GM06990 (cell line): ENCODE measurements around the gene DUSP6.

Experiments
- DNase-seq: peaks from one replicate; pipeline ENCODE4 v3.0.0-alpha.2; 2011; ENCODE audit not compliant: insufficient read length; ENCODE audit errors: extremely low read depth
- H3K27me3 ChIP-seq: replicated peaks from 2 replicates; pipeline ENCODE4 v1.6.0; 2011; ENCODE audit warnings: low read length; ENCODE audit not compliant: control insufficient read depth, insufficient read depth
- H3K36me3 ChIP-seq: 2 replicates; pipeline ENCODE4 v1.5.1; 2011; ENCODE audit warnings: low read length; ENCODE audit not compliant: control insufficient read depth, insufficient read depth
- H3K4me3 ChIP-seq: replicated peaks from 2 replicates; pipeline ENCODE4 v1.5.1; 2011; ENCODE audit warnings: low read depth, mild to moderate bottlenecking, control low read depth, low read length
- TF ChIP-seq, protein P1 (sequence below): IDR thresholded peaks from 2 replicates; pipeline ENCODE4 v1.5.1; 2011; ENCODE audit warnings: low read length, control low read depth, mild to moderate bottlenecking, inconsistent platforms; ENCODE audit not compliant: insufficient read depth, poor library complexity, severe bottlenecking

The DUSP6 gene

DNA sequence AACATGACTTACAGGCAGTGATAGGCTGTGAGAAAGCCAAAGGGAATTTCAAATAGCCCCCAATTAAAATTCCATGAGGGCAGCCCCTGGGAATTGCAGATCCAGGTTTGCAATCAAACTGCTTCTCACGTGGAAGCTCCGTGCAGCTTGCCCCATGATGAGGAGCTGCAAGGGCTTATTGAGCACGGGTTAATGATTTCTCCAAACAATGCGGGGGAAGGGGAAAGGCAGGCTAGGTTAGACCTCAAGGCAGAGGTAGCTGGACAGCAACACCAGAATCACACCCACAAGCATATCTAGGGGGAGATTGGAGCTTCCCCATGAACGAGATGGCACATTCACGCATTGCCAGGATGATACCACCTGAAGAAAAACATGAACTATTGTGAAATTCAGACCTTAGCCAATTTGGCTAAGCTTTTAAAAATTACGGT lies 5.0 kb upstream of the DUSP6 start:
- Histone ChIP-seq H3K36me3 (no peaks in the 10 kb centered on the region), H3K4me3 (no peak overlapping the region), H3K27me3 (peaks cover 2% of the 10 kb centered on the region)
- DNase-seq = no peak
- TF ChIP-seq, protein P1, sequence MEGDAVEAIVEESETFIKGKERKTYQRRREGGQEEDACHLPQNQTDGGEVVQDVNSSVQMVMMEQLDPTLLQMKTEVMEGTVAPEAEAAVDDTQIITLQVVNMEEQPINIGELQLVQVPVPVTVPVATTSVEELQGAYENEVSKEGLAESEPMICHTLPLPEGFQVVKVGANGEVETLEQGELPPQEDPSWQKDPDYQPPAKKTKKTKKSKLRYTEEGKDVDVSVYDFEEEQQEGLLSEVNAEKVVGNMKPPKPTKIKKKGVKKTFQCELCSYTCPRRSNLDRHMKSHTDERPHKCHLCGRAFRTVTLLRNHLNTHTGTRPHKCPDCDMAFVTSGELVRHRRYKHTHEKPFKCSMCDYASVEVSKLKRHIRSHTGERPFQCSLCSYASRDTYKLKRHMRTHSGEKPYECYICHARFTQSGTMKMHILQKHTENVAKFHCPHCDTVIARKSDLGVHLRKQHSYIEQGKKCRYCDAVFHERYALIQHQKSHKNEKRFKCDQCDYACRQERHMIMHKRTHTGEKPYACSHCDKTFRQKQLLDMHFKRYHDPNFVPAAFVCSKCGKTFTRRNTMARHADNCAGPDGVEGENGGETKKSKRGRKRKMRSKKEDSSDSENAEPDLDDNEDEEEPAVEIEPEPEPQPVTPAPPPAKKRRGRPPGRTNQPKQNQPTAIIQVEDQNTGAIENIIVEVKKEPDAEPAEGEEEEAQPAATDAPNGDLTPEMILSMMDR = no peak

- Histone ChIP-seq H3K36me3 (no peaks in the 10 kb centered on the region), H3K27me3 (peaks cover 2% of the 10 kb centered on the region), H3K4me3 (no peak overlapping the region)
- TF ChIP-seq, protein P1 = no peak
- DNase-seq = no peak
Measured at GRCh38 chr12:89356069-89356665, 3.9 kb upstream of the DUSP6 start.

- Histone ChIP-seq H3K4me3 (no peak overlapping the region), H3K27me3 (no peaks in the 10 kb centered on the region; the same call in none of the 2 replicates), H3K36me3 (no peaks in the 10 kb centered on the region)
- DNase-seq = no peak
- TF ChIP-seq, protein P1 = no peak
Measured at GRCh38 chr12:89355243-89356068, 3.2 kb upstream of the DUSP6 start.

DNA sequence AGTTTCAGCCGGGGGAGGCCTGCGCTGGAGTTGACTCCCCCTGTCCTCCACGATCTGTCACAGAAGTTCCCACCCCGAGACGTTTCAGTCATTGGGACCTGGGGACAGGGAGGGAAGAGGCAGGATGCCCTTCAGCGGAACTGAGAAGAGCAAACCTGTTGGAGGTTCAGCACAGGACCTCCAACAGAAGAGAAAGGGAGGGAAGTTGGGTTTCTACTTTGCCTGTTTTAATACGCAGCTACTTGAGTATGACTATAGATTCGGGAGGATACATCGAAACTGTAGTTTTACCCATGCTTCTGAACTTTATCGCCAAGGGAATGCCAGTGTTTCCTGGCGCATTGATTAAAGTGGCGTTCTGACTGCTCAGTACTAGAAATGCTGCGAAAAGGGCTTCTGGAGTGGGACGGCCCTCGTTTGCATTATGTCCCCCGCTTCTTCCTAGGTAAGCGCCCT lies 2.3 kb upstream of the DUSP6 start:
- Histone ChIP-seq H3K4me3 (peak overlapping the region; percentile 62), H3K36me3 (no peaks in the 10 kb centered on the region), H3K27me3 (no peaks in the 10 kb centered on the region; the same call in none of the 2 replicates)
- TF ChIP-seq, protein P1 = no peak
- no peak for DNase-seq

DNA sequence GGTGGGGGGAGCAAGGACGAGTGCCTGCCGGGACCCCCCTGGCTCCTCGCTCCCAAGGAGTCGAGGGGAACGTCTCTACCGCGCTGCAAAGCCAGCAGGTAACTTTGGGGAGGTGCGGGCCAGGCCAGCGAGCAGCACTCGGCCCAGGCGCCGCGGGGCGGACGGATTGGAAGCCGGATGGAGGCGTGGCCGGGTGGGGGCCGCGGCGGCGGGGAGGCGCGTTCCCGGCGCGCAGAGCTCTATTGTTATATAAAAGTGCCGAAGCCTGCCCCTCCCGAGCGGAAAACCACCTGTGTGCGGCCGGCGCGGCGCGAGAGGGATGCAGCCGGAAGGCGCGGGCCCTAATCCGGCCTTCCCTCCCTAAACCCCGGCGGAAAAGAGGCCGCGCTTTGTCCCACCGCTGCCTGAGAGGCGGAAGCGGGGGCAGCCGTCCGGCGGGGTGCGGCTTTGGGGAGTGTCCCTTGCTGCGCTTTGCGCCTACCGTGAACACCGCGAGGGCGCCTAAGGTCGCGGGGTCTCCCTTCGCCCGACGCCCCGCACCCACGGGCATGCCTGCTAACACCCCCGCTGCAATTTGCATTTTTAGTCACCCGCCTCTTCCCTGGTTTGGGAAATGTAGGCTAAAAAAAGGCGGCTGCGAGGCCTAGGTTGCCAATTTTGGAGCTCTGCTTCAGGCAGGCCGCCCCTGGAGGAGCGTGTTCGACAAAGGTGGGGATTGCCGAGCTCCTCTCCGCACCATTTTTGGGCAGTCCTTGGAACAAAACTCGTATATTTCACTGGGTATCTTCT lies 1.7 kb upstream of the DUSP6 start:
- TF ChIP-seq, protein P1 = no peak
- Histone ChIP-seq H3K27me3 (no peaks in the 10 kb centered on the region; the same call in none of the 2 replicates), H3K36me3 (no peaks in the 10 kb centered on the region), H3K4me3 (peak overlapping the region; percentile 62)
- DNase-seq = peak; percentile 65
